A549 treated with Mapracorat at 1 μM for 4 hours (cell line): ENCODE measurements around the gene FANCD2OS. TPM values are rescaled to one million over a fixed set of nuclear protein-coding genes. Genes with fewer than 3 reads are reported as not detected.

Source experiments
- total RNA-seq: library from RNA; stranded (reverse); fragments of 200-300 nt; extraction: Qiagen RNA extraction; gene quantifications from 5 replicates; pipeline ENCODE4 v1.2.3, GENCODE V29; 2022

FANCD2OS gene
- total RNA-seq, result not detected in 5 replicates

GRCh38 chr3:10108091-10108490 lies at the start of gene FANCD2OS:
FANCD2OS (minus strand) TSS chr3:10108255; CDS start chr3:10104774, 3,481 bp downstream.

GRCh38 chr3:10115326-10116137 lies 7.5 kb upstream of the FANCD2OS start, which contains the start of gene BRK1:
BRK1 (plus strand) TSS chr3:10115675; CDS start chr3:10115702, 27 bp downstream.

Other genes with a start within 250 kb of the FANCD2OS start
- gene CIDEC, start 228.0 kb downstream of the FANCD2OS start, total RNA-seq, result 50.4 to 66.9 TPM (median 56.5 TPM) in 5 replicates
- gene JAGN1, start 217.6 kb downstream of the FANCD2OS start, total RNA-seq, result 82.2 to 95.8 TPM (median 93.2 TPM) in 5 replicates
- 1.2 to 1.7 TPM (median 1.4 TPM) in 5 replicates for gene IL17RE, start 205.4 kb downstream of the FANCD2OS start, total RNA-seq
- 25.4 to 34.2 TPM (median 31.6 TPM) in 5 replicates for gene IL17RC, start 191.2 kb downstream of the FANCD2OS start, total RNA-seq
- gene CRELD1, start 174.4 kb downstream of the FANCD2OS start, total RNA-seq, result 10.5 to 14.9 TPM (median 13.2 TPM) in 5 replicates
- gene PRRT3, start 155.8 kb downstream of the FANCD2OS start, total RNA-seq, result 1.2 to 1.9 TPM (median 1.7 TPM) in 5 replicates
- gene EMC3, start 121.4 kb downstream of the FANCD2OS start, total RNA-seq, result 105 to 146 TPM (median 111 TPM) in 5 replicates
- 17.2 to 20.1 TPM (median 18.7 TPM) in 5 replicates for gene FANCD2, start 81.8 kb downstream of the FANCD2OS start, total RNA-seq
- gene BRK1, start 7.4 kb upstream of the FANCD2OS start, total RNA-seq, result 167 to 178 TPM (median 176 TPM) in 5 replicates
- 23.4 to 32.4 TPM (median 30.7 TPM) in 5 replicates for gene VHL, start 33.5 kb upstream of the FANCD2OS start, total RNA-seq
- 15.6 to 20.5 TPM (median 16.6 TPM) in 5 replicates for gene IRAK2, start 56.7 kb upstream of the FANCD2OS start, total RNA-seq
- gene TATDN2, start 140.2 kb upstream of the FANCD2OS start, total RNA-seq, result 31.1 to 36.7 TPM (median 33.8 TPM) in 5 replicates
- gene GHRL, start 184.7 kb upstream of the FANCD2OS start, total RNA-seq, result not detected in 5 replicates
- 208 to 217 TPM (median 210 TPM) in 5 replicates for gene SEC13, start 212.9 kb upstream of the FANCD2OS start, total RNA-seq